OCI-LY3 (cell line): ENCODE data around the gene ARID5B.
A peak's percentile ranks its signal among the peaks of the same experiment; 100 is the strongest.
"Not testable (repeated sequence)": the region's sequence is repeated elsewhere in the genome, so short reads cannot be mapped to it uniquely, and the experiment has no call there.

ENCODE experiments used
- H2AFZ ChIP-seq: fragments of 200-600, 300-600 bp; shearing (Covaris generic); 2 replicates; pipeline ENCODE4 v1.6.0; 2014; ENCODE audit warnings: antibody characterized with exemption, low read depth, low read length
- H3K27ac ChIP-seq: fragments of 200-600, 300-600 bp; sonication (generic); 2 replicates; pipeline ENCODE4 v1.5.1; 2014; ENCODE audit warnings: mild to moderate bottlenecking, low read length, moderate library complexity, mixed read lengths
- H3K27me3 ChIP-seq: fragments of 200-600, 300-600 bp; sonication (generic); 2 replicates; pipeline ENCODE4 v1.6.1; 2014; ENCODE audit warnings: low read depth, low read length, mixed read lengths
- H3K36me3 ChIP-seq: fragments of 200-600, 300-600 bp; sonication (generic); replicated peaks from 2 replicates; pipeline ENCODE3; 2014; ENCODE audit warnings: low read depth, low read length, mixed read lengths
- H3K4me1 ChIP-seq: fragments of 300-600, 200-600 bp; sonication (generic); 2 replicates; pipeline ENCODE4 v1.6.1; 2014; ENCODE audit warnings: low read length, mixed read lengths
- H3K4me2 ChIP-seq: fragments of 200-600, 300-600 bp; sonication (generic); 2 replicates; pipeline ENCODE4 v1.6.1; 2014; ENCODE audit warnings: low read length, mixed read lengths
- H3K4me3 ChIP-seq: fragments of 300-600, 200-600 bp; sonication (generic); 2 replicates; pipeline ENCODE4 v1.5.1; 2014; ENCODE audit warnings: antibody characterized with exemption, mild to moderate bottlenecking, low read length, moderate library complexity
- H3K79me2 ChIP-seq: fragments of 300-600, 200-600 bp; shearing (Covaris generic); 2 replicates; pipeline ENCODE4 v1.6.1; 2014; ENCODE audit warnings: mild to moderate bottlenecking, low read length, mixed read lengths
- H3K9ac ChIP-seq: fragments of 300-600, 200-600 bp; shearing (Covaris generic); 2 replicates; pipeline ENCODE4 v1.6.0; 2014; ENCODE audit warnings: mild to moderate bottlenecking, low read length, moderate library complexity
- H3K9me3 ChIP-seq: fragments of 200-600, 300-600 bp; shearing (Covaris generic); 2 replicates; pipeline ENCODE4 v1.6.1; 2014; ENCODE audit warnings: low read length, mixed read lengths; ENCODE audit not compliant: insufficient read depth
- H4K20me1 ChIP-seq: fragments of 200-600, 300-600 bp; sonication (generic); 2 replicates; pipeline ENCODE4 v1.6.1; 2016; ENCODE audit warnings: low read length, mixed read lengths; ENCODE audit not compliant: insufficient read depth
- CTCF ChIP-seq: fragments of 200-600, 300-600 bp; sonication (generic); IDR thresholded peaks from 2 replicates; pipeline ENCODE4 v1.5.1; 2014; ENCODE audit warnings: antibody characterized with exemption, low read length, low read depth
- EZH2phosphoT487 ChIP-seq: fragments of 200-600 bp; shearing (Covaris generic); IDR thresholded peaks from 2 replicates; pipeline ENCODE4 v1.6.1; 2018; ENCODE audit warnings: antibody characterized with exemption, mixed run types, low read depth

The ARID5B gene

GRCh38 chr10:61859786-61860185 lies 41.7 kb upstream of the ARID5B start:
- no peaks in the 10 kb centered on the region for H3K27me3 ChIP-seq
- no peaks in the 10 kb centered on the region for H4K20me1 ChIP-seq
- no peaks in the 10 kb centered on the region for H3K36me3 ChIP-seq
- H3K4me2 ChIP-seq, result no peak overlapping the region
- no peak overlapping the region for H3K9ac ChIP-seq
- no peak for TF ChIP-seq CTCF
- no peak for TF ChIP-seq EZH2phosphoT487
- H3K79me2 ChIP-seq, result no peaks in the 10 kb centered on the region
- no peak overlapping the region for H3K4me3 ChIP-seq
- H3K9me3 ChIP-seq, result no peaks in the 10 kb centered on the region
- H3K27ac ChIP-seq, result no peak overlapping the region
- no peaks in the 10 kb centered on the region for H3K4me1 ChIP-seq
- no peak overlapping the region for H2AFZ ChIP-seq

GRCh38 chr10:61860964-61861758 lies 40.3 kb upstream of the ARID5B start:
- Histone ChIP-seq H3K27me3 (no peaks in the 10 kb centered on the region), H2AFZ (no peak overlapping the region), H3K4me1 (no peaks in the 10 kb centered on the region), H4K20me1 (no peaks in the 10 kb centered on the region), H3K27ac (no peak overlapping the region), H3K36me3 (no peaks in the 10 kb centered on the region), H3K4me3 (no peak overlapping the region), H3K4me2 (no peak overlapping the region), H3K9ac (no peak overlapping the region), H3K9me3 (no peaks in the 10 kb centered on the region), H3K79me2 (no peaks in the 10 kb centered on the region)
- no peak for TF ChIP-seq EZH2phosphoT487

GRCh38 chr10:61863981-61864380 lies 37.5 kb upstream of the ARID5B start:
- no peak overlapping the region for H3K27ac ChIP-seq
- H3K79me2 ChIP-seq, result no peaks in the 10 kb centered on the region
- no peaks in the 10 kb centered on the region for H3K36me3 ChIP-seq
- H2AFZ ChIP-seq, result no peak overlapping the region
- no peak overlapping the region for H3K9ac ChIP-seq
- no peaks in the 10 kb centered on the region for H3K9me3 ChIP-seq
- H4K20me1 ChIP-seq, result no peaks in the 10 kb centered on the region
- no peaks in the 10 kb centered on the region for H3K4me1 ChIP-seq
- no peak overlapping the region for H3K4me3 ChIP-seq
- H3K4me2 ChIP-seq, result no peak overlapping the region
- H3K27me3 ChIP-seq, result no peaks in the 10 kb centered on the region
- TF ChIP-seq EZH2phosphoT487, result no peak

- H3K9ac ChIP-seq, result peak overlapping the region; percentile 30; the same call in 1 of the 2 replicates
- no peak overlapping the region for H3K27ac ChIP-seq
- H3K79me2 ChIP-seq, result no peaks in the 10 kb centered on the region
- no peaks in the 10 kb centered on the region for H3K27me3 ChIP-seq
- no peaks in the 10 kb centered on the region for H4K20me1 ChIP-seq
- H2AFZ ChIP-seq, result no peak overlapping the region
- H3K36me3 ChIP-seq, result no peaks in the 10 kb centered on the region
- H3K9me3 ChIP-seq, result no peaks in the 10 kb centered on the region
- peak overlapping the region; percentile 54 for H3K4me3 ChIP-seq
- H3K4me1 ChIP-seq, result no peaks in the 10 kb centered on the region
- TF ChIP-seq EZH2phosphoT487 (no peak), CTCF (no peak)
- peak overlapping the region; percentile 22 for H3K4me2 ChIP-seq
These were observed 34.7 kb upstream of the ARID5B start for GRCh38 chr10:61866700-61867368.

GRCh38 chr10:61867374-61867773 lies 34.1 kb upstream of the ARID5B start:
- H3K4me1 ChIP-seq, H2AFZ ChIP-seq, H3K79me2 ChIP-seq, H3K9me3 ChIP-seq, H3K27ac ChIP-seq, H3K36me3 ChIP-seq, H4K20me1 ChIP-seq, H3K27me3 ChIP-seq: not testable (repeated sequence)
- Histone ChIP-seq H3K9ac (peak overlapping the region; percentile 30; the same call in 1 of the 2 replicates), H3K4me2 (peak overlapping the region; percentile 22), H3K4me3 (peak overlapping the region; percentile 54)

- not testable (repeated sequence) for H2AFZ ChIP-seq, H3K79me2 ChIP-seq
- peak overlapping the region; percentile 6; the same call in 1 of the 2 replicates for H3K4me3 ChIP-seq
These were observed 33.7 kb upstream of the ARID5B start for GRCh38 chr10:61867817-61868216.

More at GRCh38 chr10:61867817-61868216, 33.7 kb upstream of the ARID5B start:
- H3K27ac ChIP-seq, H3K9ac ChIP-seq, H3K4me1 ChIP-seq, H4K20me1 ChIP-seq, H3K27me3 ChIP-seq, H3K36me3 ChIP-seq, H3K4me2 ChIP-seq, H3K9me3 ChIP-seq: not testable (repeated sequence)
